T47D (cell line): ENCODE measurements around the gene GARIN1A.
"Not testable (repeated sequence)": the region's sequence is repeated elsewhere in the genome, so short reads cannot be mapped to it uniquely, and the experiment has no call there.

ENCODE experiments used
- DNase-seq, 2 experiments: peaks; one replicate each; pipeline versions ENCODE4 v3.0.0 to v3.0.0-alpha.2; 2011 to 2012; ENCODE audit warnings: low read depth in 1 of 2, low spot score in 1 of 2
- JUND ChIP-seq: IDR thresholded peaks from 2 replicates; pipeline ENCODE4 v1.6.1; 2012; ENCODE audit warnings: low read depth
- in situ Hi-C: cut with HindIII; loops from 2 replicates; pipeline ENCODE4 v1.10.0; 2016; ENCODE audit warnings: low sequenced_read_pairs, low pct_unique_long_range_greater_than_20kb

The GARIN1A gene

GRCh38 chr7:128671992-128672391 lies at the start of gene GARIN1A:
Gene GARIN1A (plus strand): TSS chr7:128672292. CDS start chr7:128672398, 106 bp downstream.
- DNase-seq = no peak
- in situ Hi-C loops = no loop called here
- TF ChIP-seq JUND = no peak

DNA sequence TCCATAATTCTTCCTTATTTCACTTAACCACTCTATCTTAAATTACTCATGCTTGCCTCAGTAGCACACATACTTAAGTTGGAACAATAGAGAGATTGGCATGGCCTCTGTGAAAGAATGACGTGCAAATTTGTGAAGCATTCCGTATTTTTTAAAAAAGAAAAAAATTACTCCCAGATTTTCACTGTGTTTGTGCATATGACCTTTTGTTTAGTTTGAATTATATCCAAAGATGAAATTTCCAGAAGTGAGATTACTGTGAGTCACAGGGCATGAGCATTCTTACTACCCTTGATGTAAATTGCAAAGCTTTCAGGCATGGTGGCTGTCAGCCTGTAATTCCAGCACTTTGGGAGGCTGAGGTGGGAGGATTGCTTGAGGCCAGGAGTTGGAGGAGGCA lies 45.0 kb upstream of the GARIN1A start:
- in situ Hi-C loops, DNase-seq: not testable (repeated sequence)

DNA sequence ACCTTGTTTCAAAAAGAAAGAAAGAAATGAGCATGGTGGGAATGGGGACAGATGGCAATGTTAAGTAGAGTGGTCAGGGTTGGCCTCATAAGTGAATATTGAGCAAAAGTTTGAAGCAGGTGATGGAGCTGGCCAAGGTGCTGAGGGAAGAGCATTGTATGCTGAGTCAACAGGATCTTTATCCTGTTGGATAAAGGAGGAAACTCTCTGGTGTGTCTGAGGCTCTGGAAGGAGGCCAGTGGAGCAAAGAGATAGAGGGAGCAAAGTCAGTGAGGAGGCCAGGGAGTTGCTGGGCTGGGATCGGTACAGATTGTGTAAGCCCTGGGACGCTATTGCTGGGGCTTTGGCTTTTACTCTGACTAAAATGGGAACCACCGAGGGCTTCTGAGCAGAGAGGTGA lies 38.2 kb upstream of the GARIN1A start:
- DNase-seq, in situ Hi-C loops: not testable (repeated sequence)

- DNase-seq, in situ Hi-C loops: not testable (repeated sequence)
Measured at GRCh38 chr7:128645206-128645605, 26.9 kb upstream of the GARIN1A start.

GRCh38 chr7:128645844-128646243 lies 26.2 kb upstream of the GARIN1A start:
- in situ Hi-C loops = not testable (repeated sequence)
- DNase-seq = peak in 1 of 2 experiments; percentile 1

GRCh38 chr7:128646877-128647276 lies 25.2 kb upstream of the GARIN1A start:
- in situ Hi-C loops, DNase-seq: not testable (repeated sequence)

GRCh38 chr7:128651096-128651495 lies 21.0 kb upstream of the GARIN1A start:
- DNase-seq, in situ Hi-C loops: not testable (repeated sequence)

DNA sequence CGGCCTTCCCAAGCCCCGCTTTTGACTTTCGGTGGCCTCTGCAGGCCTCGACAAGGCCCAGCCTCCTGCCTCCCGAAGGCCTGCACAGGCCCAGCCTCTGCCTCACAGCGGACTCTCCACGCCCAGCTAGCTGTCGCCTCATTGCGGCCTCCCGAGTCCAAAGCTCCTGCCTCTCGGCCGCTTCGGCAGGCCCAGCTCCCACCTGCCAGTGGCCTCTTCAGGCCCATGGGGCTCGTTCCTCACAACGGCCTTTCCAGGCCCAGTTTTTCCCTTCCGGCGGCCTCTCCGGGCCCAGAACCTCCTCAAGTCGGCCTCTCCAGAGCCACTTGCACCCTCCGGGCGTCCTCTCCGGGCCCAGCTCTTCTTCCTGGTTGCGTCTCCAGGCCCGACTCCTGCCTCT lies 19.5 kb upstream of the GARIN1A start:
- in situ Hi-C loops = not testable (repeated sequence)

DNA sequence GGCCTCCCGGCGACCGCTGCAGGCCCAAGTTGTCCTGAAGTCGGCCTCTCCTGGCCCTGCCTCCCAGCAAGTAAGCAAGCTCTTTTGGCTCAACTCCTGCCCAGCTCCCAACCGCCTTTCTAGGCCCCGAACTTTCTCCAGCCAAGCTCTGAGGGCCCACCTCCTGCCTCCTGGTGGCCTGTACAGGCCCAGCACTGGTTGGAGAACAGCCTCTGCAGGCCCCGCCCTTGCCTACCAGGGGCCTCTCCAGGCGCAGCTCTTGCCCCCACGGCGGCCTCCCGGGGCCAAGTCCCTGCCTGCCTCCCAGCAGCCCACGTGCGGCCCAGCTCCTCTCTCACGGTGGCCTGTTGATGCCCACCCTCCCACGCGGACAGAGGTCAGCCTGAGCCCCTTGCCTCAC lies 18.9 kb upstream of the GARIN1A start:
- in situ Hi-C loops, DNase-seq: not testable (repeated sequence)

More for the DNA sequence above, 19.5 kb upstream of the GARIN1A start:
- DNase-seq = not testable (repeated sequence)

- DNase-seq, in situ Hi-C loops: not testable (repeated sequence)
Measured at GRCh38 chr7:128654080-128654479, 18.0 kb upstream of the GARIN1A start.

DNA sequence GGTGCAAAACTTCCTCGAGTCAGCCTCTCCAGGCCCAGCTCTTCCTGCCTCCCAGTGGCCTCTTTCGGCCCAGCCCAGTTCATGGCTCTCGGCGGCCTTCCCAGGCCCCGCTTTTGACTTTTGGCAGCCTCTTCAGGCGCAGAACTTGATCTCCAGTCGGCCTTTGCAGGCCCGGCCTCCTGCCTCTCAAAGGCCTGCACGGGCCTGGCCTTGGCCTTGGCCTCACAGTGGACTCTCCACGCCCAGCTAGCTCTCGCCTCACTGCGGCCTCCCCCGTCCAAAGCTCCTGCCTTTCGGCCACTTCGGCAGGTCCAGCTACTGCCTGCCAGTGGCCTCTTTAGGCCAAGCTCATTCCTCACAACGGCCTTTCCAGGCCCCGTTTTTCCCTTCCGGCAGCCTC lies 17.6 kb upstream of the GARIN1A start:
- in situ Hi-C loops = not testable (repeated sequence)

GRCh38 chr7:128658428-128658827 lies 13.7 kb upstream of the GARIN1A start:
- in situ Hi-C loops, DNase-seq: not testable (repeated sequence)

More for the DNA sequence above, 17.6 kb upstream of the GARIN1A start:
- not testable (repeated sequence) for DNase-seq

GRCh38 chr7:128660596-128660995 lies 11.5 kb upstream of the GARIN1A start:
- in situ Hi-C loops = no loop called here
- TF ChIP-seq JUND = no peak
- DNase-seq = no peak

GRCh38 chr7:128661446-128661845 lies 10.6 kb upstream of the GARIN1A start:
- no peak for TF ChIP-seq JUND
- in situ Hi-C loops = no loop called here
- no peak for DNase-seq

GRCh38 chr7:128662091-128662490 lies 10.0 kb upstream of the GARIN1A start:
- no peak for TF ChIP-seq JUND
- no peak for DNase-seq
- in situ Hi-C loops = no loop called here

- in situ Hi-C loops, DNase-seq: not testable (repeated sequence)
Measured at GRCh38 chr7:128663223-128663622, 8.9 kb upstream of the GARIN1A start.
